Endometrial microvascular endothelial cells (primary cell): ENCODE data around the gene CCDC27. TPM values are rescaled to one million over a fixed set of nuclear protein-coding genes. Genes with fewer than 3 reads are reported as not detected.
"Not testable (repeated sequence)": the region's sequence is repeated elsewhere in the genome, so short reads cannot be mapped to it uniquely, and the experiment has no call there.

Source experiments
- in situ Hi-C: cut with HindIII; loops from 2 replicates; pipeline ENCODE4 v1.10.0; 2017; ENCODE audit warnings: low sequenced_read_pairs, low pct_unique_long_range_greater_than_20kb; ENCODE audit errors: inconsistent ontology term
- total RNA-seq: library from RNA; depleted of rRNA; stranded (reverse); fragments of >200 nt; gene quantifications from one replicate; pipeline ENCODE4 v1.2.3, GENCODE V29; 2015; ENCODE audit errors: inconsistent ontology term

The CCDC27 gene
- total RNA-seq, 1 donor from 2014 or later, result not detected

GRCh38 chr1:3747522-3747848 is 4.8 kb upstream of the CCDC27 start:
- in situ Hi-C loops, result no loop called here

- in situ Hi-C loops, result no loop called here
Observed at GRCh38 chr1:3747903-3748302, 4.3 kb upstream of the CCDC27 start.

GRCh38 chr1:3748316-3748900 is 3.8 kb upstream of the CCDC27 start:
- in situ Hi-C loops, result not testable (repeated sequence)

- in situ Hi-C loops, result no loop called here
Observed at GRCh38 chr1:3749512-3749911, 2.7 kb upstream of the CCDC27 start.

GRCh38 chr1:3750741-3751140 is 1.5 kb upstream of the CCDC27 start:
- in situ Hi-C loops, result no loop called here

GRCh38 chr1:3753656-3754454 is 1.6 kb downstream of the CCDC27 start:
- in situ Hi-C loops, result no loop called here

- in situ Hi-C loops, result no loop called here
Observed at GRCh38 chr1:3756394-3756793, 4.1 kb downstream of the CCDC27 start.

- in situ Hi-C loops, result no loop called here
Observed at GRCh38 chr1:3759164-3759563, 6.9 kb downstream of the CCDC27 start.

GRCh38 chr1:3759796-3760195 is 7.5 kb downstream of the CCDC27 start:
- in situ Hi-C loops, result no loop called here

- in situ Hi-C loops, result no loop called here
Observed at GRCh38 chr1:3761296-3762010, 9.2 kb downstream of the CCDC27 start.

GRCh38 chr1:3762151-3762872 is 10.1 kb downstream of the CCDC27 start:
- in situ Hi-C loops, result no loop called here

- in situ Hi-C loops, result no loop called here
Observed at GRCh38 chr1:3762873-3763228, 10.6 kb downstream of the CCDC27 start.

- in situ Hi-C loops, result no loop called here
Observed at GRCh38 chr1:3763351-3764125, 11.3 kb downstream of the CCDC27 start.

- in situ Hi-C loops, result no loop called here
Observed at GRCh38 chr1:3767328-3767925, 15.2 kb downstream of the CCDC27 start.

GRCh38 chr1:3768811-3769390 is 16.7 kb downstream of the CCDC27 start:
- in situ Hi-C loops, result no loop called here

- in situ Hi-C loops, result no loop called here
Observed at GRCh38 chr1:3770047-3770765, 18.0 kb downstream of the CCDC27 start.

GRCh38 chr1:3771108-3772026 is 19.1 kb downstream of the CCDC27 start:
- in situ Hi-C loops, result no loop called here
